KG1 (cell line): ENCODE measurements around the gene S1PR1.

Source experiments
- DNase-seq: peaks from one replicate; lab custom pipeline; 2025; lab: John Stamatoyannopoulos, UW

S1PR1 gene

DNA sequence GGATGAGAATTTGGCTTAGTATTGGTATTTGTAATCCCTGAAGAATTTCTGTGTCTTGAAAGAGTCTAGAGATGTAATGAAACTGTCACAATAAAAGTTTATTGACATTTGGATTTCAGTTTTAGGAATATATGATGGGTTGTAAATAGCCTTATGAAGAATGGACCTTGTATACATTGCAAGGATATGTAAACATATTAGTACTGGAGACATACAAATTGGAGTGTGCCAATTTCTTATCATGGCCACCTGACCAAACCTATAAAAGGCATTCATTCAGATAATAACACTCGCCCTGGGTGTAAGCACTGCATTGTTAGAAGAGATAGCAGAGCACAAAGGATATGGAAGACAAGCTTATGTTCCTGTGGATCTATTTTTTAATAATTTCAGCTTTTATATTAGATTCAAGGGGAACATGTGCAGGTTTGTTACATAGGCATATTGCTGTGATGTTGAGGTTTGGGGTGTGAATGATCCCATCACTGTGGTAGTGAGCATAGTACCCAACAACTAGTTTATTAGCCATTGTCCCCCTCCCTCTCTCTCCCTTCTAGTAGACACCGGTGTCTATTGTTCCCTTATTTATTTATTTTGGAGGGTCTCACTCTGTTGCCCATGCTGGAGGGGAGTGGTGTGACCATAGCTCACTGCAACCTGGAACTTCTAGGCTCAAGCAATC lies 8.6 kb downstream of the S1PR1 start:
- no peak for DNase-seq

- no peak for DNase-seq
Observed at GRCh38 chr1:101247404-101248287, 10.8 kb downstream of the S1PR1 start.

DNA sequence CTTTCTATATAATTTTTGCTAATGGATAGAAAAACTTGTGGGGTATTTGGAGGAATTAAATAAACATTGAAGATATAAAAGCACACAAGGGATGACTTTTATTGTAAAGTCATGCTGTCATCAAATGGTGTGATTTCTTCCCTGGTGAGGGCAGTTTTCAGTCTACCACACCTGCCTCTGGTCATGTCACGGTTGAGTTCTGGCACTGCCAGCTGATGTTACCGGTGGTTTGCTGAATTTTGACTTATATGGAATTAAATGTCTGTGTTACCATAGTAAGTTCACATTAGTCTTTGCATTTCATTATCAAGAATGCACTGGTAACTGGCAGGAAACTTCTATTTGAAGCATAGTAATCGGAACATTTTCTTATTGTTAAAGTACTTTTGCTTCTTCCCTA lies 13.4 kb downstream of the S1PR1 start:
- DNase-seq = no peak

DNA sequence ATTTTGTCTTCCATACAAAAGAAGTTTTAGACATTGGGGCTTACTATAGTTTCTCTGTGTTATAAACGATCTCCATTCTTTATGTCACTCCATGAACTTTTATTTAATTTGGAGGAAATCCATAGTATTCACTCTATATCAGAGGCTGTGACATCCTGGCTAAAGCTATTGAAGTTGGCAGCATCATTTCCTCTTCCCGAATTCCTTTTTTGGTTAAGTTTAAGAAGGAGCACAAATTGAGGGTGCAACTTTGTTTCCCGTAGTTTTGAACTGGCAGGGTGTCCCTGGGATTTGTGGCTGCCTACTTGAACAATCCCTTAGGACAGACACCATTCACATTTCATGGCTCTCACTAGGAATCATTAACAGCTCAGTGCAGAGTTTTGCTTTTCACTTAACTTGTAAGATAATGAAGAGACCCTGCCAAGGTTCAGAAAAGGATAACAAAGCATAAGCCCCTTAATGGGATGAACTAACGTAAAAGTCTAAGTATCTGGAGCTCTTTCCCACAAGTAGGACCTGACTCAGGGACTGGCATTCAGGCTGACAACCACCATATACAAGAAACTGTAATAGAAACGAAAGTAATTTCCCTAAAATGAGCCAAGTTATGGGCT lies 13.9 kb downstream of the S1PR1 start:
- no peak for DNase-seq

DNA sequence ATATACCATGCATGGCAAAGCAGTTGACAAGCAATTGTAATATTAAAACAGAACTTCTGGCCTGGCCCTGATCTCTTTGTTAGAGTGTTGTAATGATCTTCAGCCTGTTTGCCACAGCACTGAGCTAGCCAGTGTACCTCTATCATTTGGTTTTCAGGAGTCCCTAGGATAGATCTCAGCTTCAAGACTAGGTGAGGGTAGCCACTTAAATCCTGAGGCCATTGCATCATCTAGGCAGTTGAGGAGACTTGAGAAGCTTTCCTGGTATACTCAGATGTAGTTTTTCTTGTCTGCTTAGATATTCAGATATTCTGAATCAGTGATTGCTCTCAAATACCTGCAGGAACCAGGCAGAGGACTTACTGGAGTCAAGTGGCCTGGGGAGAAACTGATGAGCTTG lies 14.7 kb downstream of the S1PR1 start:
- no peak for DNase-seq

DNA sequence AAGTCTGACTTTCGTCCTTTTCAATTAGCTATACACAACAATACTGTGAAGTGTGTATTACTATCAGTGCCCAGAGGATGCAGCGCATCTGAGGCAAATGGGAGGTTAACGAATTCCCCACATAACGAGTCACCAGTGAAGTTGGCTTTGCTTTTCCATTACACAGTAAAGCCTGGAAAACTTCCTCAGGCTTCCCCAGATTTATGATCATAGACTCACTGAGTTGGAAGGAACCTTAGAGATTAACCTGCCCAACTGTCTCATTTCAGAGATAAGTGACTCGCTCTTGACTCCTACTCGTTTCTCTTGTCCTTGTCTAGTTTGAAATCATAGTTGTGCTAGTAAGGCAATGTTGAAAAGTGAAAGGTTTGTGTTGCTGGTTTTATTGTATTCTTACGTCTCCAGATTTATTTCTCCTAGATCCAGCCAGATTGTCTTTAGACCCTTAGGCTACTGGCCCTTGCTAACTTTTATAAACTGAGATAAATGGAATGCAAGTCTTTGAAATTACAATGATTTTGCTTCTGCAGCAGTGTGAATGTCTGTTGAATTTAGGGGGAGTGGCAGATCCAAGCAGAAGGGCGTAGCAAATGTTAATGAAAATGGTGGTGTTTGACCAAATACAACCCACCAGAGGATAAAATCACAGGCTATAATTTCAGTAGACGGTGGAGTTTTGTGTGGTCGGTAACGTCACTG lies 17.3 kb downstream of the S1PR1 start:
- no peak for DNase-seq

- DNase-seq = peak; percentile 57
Observed at GRCh38 chr1:101257500-101258325, 20.9 kb downstream of the S1PR1 start.

DNA sequence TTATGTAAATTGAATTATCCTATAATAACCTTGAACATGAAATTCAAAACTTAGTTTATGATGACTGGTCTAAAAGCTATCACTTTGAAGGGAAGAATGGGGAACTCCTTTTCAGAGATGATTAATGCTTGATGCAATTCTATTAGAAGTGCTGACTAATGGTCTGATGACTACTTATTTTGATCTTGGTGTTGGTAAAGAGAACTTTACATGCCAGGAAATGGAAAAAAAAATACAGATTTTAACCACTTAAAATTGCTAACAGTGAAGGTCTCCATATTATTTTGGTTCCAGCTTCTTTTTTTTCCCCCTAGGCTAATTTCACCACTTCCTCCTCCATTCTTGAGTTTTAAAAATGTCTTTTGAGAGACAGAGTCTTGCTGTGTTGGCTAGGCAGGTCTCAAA lies 22.9 kb downstream of the S1PR1 start:
- DNase-seq = peak; percentile 45

- DNase-seq = no peak
Observed at GRCh38 chr1:101260556-101261350, 23.9 kb downstream of the S1PR1 start.

GRCh38 chr1:101261623-101262022 lies 24.8 kb downstream of the S1PR1 start:
- no peak for DNase-seq

- no peak for DNase-seq
Observed at GRCh38 chr1:101262060-101262459, 25.2 kb downstream of the S1PR1 start.

- DNase-seq = peak; percentile 62
Observed at GRCh38 chr1:101262630-101263348, 26.0 kb downstream of the S1PR1 start.

DNA sequence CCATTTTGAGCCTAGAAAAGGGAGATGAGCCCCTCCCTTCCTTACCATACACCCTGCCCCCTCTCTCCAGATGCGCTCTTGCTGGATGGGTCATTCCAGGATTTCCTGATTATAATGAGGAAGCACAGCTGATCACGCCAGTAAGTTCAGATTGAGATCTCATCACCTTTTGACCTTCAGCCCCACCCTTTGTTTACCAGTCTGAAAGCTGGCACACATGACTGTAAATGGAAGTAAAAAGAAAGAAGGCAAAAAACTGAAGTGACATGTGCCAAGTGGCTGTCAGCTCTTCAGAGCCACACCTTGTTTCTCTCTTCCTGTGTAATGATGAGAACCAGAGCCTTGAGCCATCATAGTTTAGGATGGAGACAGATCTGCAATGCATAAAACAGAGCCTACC lies 27.9 kb downstream of the S1PR1 start:
- DNase-seq = no peak

- DNase-seq = no peak
Observed at GRCh38 chr1:101265684-101266083, 28.9 kb downstream of the S1PR1 start.

DNA sequence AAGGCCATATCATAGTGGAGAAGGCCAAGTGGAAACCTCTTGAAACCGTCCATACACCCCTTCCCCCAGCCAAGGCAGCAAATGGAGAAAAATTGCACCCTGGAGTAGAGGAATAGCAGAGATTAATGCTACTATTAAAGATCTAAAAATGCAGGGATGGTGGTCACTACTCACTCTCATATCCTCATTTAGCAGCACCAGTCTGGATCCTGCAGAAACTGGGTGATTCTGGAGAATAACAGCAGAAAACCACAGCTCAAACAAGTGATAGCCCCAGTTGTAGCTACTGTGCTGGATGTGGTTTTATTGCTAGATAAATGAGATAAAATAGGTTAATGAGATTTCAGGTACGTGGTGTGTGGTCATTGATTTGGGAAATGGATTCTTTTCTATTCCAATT lies 30.3 kb downstream of the S1PR1 start:
- DNase-seq = no peak

DNA sequence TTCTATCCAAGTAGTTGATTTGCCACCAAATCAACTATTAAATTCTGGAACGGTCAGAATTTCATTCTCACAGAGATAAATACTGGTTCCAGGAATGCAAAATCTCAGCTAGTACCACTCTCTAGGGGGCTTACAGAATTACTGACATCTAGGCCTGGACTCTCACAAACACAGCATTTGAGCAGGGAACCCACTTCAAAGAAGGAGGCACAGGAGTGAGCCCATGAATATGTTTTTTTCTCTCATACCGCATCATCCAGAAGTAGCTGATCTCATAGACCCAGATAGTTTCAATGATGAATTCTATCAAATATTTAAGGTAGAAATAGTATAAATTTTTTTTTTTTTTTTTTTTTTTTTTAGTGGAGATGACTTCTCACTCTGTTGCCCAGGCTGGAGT lies 32.1 kb downstream of the S1PR1 start:
- DNase-seq = no peak

DNA sequence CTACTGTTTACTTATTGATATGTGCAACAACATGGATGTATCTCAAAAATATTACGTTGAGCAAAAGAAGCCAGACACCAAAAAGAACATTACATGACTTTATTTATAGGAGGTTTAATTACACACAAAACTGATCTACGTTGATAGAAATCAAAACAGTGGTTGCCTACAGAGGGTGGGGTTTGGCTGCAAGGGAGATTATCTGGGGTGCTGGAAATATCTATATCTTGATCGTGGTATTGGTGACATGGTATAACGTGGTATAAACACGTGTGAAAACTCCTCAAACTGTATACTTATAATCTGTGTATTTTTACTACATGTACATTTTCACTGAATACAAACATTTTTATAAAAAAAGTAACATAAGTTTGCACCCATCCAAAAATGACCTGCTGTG lies 38.9 kb downstream of the S1PR1 start:
- DNase-seq = no peak

- DNase-seq = peak; percentile 34
Observed at GRCh38 chr1:101276818-101277217, 40.0 kb downstream of the S1PR1 start.

DNA sequence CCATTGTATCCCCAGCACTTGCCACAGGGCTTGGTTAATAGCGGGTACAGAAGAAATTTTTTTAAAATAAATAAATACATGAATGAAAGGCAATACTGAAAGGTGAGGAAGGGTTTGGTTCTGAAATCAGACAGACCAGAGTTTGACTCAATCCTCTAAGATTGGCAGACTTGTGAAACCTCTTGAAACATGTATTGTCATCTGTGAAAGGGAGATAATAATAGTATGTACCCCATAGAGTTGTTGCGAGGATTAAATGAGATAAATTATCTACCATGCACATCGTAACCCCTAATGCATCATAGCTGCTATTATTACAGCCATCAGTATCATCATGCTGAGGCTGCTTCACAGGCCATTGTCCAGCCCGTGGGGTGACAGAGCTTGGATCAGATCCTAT lies 41.4 kb downstream of the S1PR1 start:
- no peak for DNase-seq

DNA sequence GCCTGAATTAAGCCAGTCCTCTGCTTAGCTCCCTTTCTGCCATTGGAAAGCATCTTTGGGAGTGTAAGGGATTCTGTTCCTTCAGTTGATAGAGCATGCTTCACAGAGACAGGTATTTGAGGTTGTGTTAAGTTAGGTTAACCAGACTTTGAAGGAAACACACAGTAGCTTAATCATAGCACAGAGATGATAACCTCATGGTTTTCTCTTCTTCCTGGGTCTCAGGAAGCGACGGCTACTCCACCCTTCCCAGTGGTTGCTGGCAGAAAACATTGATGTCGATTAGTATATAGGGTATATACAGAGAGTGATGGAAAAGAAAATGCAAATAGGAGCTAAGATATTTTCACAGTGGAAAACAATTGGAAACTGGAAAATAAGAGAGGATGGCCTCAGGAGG lies 42.0 kb downstream of the S1PR1 start:
- no peak for DNase-seq
